Cerebellar cortex (tissue), 1 donor: Measurements from ENCODE around the gene CHN1.

Experiments
- DNase-seq: peaks from one replicate; pipeline ENCODE4 v3.0.0-alpha.2; 2015; ENCODE audit warnings: low spot score

The CHN1 gene

DNA sequence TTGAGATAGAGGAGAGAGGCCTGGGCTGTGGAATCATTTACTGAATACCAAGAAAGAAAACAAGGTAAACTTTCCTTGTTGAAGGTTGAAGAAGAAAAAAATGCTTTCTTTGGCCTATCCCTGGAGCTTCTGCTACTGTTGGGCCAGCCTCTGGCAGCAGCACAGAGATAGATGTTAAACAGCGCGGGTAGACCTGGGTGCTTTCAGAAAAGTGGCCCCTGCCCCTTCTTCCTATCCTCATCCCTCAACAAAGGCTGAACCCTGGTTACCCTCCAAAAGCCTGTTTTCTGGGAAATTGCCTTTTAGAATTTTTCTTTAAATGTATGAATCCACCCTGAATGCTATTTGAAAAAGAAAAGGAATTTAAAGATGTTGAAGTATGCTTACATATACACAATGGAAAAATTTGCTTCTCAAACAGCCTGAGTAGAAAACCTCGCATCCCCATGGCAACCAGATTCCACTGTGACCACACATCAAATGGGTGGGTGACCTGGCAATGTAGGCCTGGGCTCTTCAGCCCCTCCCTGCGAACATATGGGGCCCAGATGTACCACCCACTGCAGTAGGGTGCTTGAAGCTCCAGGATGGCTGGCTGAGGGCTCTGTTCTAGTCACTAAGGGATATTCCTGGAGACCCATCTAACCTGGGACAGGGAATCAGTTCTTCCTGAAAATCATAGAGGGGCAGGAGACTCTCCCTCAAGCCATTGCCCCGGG, 217.5 kb downstream of the CHN1 start:
- DNase-seq: no peak

GRCh38 chr2:174786066-174786725, 219.0 kb downstream of the CHN1 start:
- DNase-seq: no peak

GRCh38 chr2:174785481-174785880, 219.7 kb downstream of the CHN1 start:
- DNase-seq: no peak

DNA sequence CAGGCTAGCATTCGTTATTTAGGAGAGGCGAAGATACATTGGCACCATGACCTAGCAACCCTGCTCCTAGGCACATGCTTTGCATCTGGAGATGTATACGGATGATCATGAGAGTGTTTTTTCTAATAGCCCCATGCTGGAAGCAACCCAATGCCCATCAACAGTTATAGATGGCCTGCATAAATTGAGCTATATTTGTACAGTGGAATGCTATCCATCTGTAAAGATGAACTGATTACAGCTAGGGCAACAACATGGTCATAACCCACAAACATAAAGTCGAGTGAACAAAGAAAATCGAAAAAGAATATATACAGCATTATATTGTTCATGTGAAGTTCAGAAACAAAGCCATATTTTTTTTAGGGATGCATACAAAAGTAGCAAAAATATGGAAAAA, 220.3 kb downstream of the CHN1 start:
- no peak for DNase-seq

GRCh38 chr2:174784316-174784715, 220.9 kb downstream of the CHN1 start:
- no peak for DNase-seq

DNA sequence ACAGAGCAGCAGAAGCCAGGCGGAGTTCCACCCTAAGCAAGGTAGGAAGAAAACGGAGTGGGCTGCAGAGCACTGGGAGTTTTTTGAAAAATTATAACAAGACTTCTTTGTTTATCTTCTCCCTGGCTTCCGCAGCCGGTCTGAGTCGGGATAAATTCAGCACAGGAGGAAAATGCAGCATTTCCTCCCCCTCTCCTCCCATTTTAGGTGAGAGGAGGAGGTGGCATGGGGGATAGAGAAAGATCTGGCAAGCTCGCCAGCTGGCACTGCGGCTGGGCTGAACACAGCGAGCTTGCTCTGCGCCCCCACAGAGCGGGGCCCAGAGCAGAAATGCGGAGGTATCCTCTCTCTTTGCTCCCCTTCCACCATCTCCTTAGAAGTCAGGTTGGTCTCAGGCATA, 223.2 kb downstream of the CHN1 start:
- DNase-seq: peak; percentile 14

GRCh38 chr2:174781298-174781697, 223.9 kb downstream of the CHN1 start:
- no peak for DNase-seq

DNA sequence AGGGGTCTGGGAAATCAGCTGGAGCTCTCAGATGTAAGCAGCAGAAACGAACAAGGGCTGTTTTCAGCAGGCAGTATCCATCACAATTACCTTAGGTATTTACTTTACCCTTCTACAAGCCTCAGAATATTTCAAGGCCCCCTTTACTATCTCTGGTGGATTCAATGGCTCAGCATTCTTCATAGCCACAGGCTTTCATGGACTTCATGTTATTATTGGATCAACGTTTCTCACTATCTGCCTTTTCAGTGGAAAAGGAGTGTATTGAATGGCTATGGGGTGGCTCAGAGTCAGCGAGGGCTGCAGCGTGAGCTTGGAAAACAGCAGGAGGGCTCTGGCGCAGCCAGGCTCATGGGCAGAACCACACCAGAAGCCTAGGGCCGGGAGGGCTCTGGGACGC, 224.3 kb downstream of the CHN1 start:
- no peak for DNase-seq

GRCh38 chr2:174780191-174780840, 224.9 kb downstream of the CHN1 start:
- no peak for DNase-seq

DNA sequence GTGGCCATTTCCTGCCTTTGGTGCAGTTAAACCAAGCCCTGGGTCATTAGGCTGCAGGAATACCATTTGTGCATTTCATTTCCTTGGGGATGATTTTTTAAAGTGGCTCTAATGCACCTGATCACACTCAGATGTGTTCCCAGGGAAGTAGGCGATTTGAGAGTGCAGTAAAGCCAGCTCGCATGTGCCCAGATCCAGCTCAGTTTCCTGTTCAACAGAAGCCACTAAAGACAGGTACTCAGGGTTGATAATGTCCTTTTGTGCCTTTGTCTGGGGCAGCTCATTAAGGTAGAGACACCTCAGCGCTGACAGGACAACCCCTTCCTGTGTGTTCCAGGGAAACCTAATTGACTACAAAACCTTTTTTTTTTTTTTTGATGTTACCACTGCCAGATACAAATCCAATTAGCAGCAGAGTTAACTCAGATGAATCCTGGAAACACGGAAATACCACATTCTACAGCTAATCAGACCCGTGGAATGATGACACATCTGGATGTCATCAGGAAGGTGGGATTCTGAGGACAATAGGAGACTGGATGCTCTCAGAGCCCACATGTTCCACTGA, 225.7 kb downstream of the CHN1 start:
- DNase-seq: no peak

DNA sequence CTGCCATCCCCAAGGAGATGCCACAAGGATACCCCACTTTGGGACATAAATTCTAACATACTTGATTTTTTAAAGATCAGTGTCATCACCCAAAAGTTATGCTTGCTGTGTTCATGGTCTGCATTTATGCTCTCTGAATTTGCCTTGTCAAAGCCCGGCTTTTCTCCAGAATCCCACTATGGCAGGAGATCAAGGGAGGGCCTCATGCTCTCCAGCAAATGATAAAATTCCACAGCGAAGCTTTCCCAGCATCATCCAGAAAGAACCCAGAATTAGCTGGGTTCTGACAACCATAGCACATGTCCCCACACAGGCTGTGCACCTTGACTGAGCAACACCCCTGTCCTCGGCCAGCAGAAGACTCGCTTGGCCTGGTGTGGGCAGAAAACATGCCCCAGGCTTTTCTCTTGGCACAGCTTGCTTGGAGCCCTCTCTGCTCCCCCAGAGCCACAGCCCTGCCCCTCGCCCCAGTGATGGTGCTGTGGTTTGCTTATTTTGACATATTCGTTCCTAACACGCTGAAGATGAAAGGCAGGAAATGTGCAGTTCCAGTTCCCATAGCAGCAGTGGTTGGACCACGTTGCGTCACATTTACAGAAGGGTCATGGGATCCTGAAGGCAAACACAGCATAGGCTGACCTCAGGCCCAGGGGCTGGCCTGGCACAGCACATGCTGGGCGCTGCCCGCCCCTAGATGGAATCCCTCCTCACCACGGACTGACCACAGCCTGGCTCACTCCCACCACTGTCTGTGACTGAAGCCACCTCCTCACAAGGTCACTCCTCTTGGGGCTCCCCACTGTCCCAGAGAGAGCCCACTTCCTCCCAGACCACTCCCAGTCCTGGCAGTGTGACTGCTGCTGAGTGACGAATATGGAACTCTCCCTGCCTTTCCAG, 226.8 kb downstream of the CHN1 start:
- DNase-seq: no peak

DNA sequence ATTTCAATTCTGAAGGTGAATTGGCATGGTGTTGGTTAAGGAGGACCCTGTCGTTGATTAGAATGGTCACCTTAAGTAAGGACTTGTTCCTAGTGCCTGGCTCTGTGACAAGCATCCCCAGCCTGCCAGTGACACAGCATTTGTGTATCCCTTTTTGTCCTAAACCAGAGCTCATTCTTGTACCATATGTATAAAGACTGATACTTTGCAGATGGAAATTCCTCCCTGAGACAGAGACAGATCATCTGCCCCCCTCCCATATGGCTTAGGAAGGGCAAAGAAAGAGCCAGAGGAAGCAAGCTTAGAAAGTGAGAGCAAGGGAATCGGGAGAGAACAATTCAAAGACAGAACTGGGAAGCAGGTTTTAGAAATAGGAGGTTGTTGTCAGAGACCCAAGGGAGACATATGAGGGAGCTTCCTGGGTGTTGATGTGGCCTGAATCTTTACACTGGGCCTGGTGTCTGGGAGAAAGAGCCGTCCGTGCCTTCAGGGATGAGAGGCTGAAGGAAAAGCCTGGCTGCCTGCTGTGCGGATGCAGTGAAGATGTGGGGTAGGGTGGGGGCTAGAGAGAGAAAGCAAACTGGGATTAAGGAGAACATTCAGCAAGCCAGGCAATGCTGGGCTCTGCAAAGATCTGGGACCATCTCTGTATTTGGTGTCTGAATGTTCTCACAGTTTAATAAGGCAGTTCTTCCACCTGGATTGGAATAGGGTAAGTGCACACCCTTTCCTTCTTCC, 227.7 kb downstream of the CHN1 start:
- no peak for DNase-seq

GRCh38 chr2:174776675-174777074, 228.5 kb downstream of the CHN1 start:
- no peak for DNase-seq

DNA sequence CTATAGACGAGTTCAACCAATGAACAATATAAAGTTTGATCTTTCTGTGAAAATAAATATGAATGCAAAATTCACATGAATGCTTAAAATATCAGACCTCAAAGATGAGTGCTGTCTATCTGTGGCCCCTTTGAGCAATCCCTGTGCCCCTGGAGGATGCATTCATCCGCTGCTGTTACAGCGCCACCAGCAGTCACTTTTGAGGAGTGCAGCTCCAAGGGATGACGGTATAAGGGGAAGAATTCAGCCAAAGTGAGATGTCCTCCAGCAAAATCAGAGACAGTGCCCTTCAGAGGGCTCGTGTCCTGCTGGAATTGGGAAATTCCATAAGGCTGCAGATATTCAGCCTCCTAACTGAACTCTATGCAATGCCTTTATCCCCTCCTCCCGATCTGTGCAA, 229.0 kb downstream of the CHN1 start:
- no peak for DNase-seq

DNA sequence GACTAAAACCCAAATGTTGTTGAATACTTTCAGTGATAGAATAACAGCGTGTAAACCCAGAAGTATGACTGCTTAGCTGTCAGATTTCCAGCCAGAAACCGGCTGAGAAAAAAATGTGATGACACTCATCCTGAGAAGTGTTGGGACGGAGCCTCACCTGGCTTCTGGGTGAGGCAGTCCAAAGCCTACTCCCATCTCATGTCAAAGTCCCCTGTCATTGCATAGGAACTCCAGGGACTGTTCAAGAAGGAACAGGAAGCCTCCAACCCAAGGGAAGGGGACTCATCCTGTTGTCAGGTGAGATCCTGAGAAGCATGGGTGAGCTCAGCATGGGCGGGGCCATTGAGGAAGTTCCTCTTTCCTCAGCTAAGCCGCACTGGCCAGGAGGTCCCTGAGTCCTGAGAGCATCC, 229.6 kb downstream of the CHN1 start:
- no peak for DNase-seq

DNA sequence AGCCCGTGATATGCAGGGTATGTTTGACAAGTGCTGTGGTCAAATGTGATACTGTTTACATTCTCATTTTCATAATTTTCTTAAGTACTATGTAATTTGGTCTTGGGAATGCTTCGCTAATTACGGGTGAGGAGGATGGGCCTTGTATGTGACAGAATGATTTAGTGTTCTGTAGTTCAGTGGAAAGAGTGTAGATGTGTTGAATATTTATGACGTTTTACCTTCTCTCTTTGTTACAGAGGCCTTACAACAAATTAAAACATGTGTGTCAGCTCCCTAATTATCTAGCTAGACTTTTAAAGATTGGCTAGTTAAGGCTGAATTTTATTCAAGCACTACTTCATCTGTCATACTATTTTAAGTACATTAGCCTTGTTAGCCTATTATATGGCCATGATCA, 230.3 kb downstream of the CHN1 start:
- no peak for DNase-seq

DNA sequence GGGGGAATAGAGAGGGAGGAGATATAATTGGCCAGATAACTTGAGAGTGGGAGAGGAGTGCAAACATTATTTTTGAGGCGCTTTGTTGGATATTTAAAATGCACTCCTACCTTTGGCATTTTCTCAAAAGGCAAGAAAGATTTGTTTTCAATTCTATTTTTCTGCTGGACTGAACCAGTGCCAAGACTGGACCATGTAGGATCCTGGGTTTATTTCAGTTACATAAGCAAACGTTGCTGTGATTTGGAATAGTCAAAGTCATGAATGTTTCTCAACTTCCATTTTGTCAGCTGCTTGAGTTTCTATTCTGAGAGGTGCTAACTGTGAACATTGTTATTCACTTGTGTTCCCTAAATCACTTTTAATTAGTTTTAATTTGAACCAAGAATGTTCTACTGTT, 232.0 kb downstream of the CHN1 start:
- no peak for DNase-seq

- no peak for DNase-seq
Measured at GRCh38 chr2:174772472-174772801, 232.7 kb downstream of the CHN1 start.

DNA sequence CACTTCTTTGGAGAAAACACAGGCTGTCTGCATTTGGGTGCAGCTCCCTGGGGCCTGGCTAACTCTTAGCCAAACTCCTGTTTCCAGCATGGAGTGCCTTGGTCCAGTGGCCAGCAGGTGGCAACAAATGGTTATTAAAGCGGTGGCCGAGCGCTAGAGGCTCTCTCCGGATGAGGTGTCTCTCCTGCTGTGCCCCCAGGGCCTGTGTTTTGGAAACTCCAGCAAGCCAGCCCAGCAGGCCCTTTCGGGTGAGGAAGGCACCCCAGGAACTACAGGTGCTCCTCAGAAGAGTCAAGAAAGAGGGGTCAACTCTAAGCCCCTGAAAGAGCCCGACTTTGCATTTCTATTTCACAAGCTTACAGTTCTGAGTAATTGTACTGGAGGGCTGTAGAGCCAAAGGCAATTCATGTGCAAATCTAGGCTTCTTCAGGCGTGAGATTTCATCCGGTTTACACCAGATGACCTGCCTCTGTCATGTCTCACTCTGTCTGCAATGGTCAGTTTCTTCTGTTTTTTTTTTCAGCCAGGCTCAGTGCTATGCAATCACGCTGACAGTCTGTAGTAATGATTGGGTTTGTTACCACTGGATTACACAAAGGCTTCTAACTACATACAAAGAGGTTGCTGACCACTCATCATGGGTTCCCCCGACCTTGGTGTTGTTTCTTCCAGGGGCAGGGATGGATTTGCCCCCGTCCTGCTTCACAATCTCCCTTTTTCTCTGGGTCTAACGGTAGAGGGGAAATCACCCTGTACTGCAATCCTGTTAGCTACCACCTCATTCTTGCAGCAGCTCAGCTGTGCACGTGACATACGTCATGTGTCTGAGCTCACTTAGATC, 233.3 kb downstream of the CHN1 start:
- DNase-seq: peak; percentile 78

DNA sequence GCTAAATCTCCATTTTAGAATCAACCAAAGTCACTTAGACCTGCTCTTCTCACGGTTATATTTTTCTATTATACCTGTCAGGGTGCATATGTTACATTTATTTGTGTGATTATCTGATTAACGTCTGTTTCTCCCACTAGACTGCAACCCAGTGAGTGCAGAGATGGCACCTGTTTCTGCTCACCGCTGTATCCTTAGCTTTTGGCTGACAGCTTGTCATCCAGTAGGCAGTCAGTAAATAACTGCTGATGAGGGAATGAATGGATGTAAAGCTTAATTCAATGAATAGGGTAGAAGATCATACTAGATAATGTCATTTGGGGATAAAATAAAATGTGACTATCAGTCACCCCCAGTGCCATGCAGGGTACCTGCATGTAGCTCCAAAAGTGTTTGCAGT, 234.0 kb downstream of the CHN1 start:
- DNase-seq: no peak

DNA sequence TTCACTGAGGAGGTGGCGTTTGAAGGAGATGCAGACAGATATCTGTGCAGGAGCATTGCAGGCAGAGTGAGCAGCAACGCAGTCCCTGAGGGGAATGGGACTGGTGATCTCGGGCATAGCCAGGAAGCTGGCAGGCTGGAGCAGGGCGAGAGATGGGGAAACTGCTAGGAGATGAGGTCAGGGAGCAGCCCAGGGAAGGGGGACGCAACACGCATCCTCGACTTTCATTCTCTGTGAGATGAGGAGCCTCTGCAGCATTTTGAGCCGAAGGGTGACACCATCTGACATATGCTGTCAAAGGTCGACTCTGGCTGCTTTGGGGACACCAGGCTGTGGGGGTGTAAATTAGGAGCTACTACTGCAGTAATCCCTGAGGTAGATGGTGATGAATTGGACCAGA, 236.6 kb downstream of the CHN1 start:
- DNase-seq: no peak
